Muscle layer of colon (tissue), 2 donors: Measurements from ENCODE around the gene STAT2.
"Not testable (repeated sequence)": the region's sequence is repeated elsewhere in the genome, so short reads cannot be mapped to it uniquely, and the experiment has no call there.

Experiments used
- H3K27ac ChIP-seq: one replicate; pipeline ENCODE4 v1.7.0; 2013; ENCODE audit warnings: low read depth, mild to moderate bottlenecking, low read length, moderate library complexity
- H3K27me3 ChIP-seq, 2 donors: one replicate each; pipeline ENCODE4 v1.7.0; 2013; ENCODE audit warnings: low read length in 2 of 2, mild to moderate bottlenecking in 2 of 2; ENCODE audit not compliant: insufficient read depth in 2 of 2, control insufficient read depth in 1 of 2
- H3K36me3 ChIP-seq: one replicate; pipeline ENCODE4 v1.7.0; 2013; ENCODE audit warnings: mild to moderate bottlenecking, low read length; ENCODE audit not compliant: insufficient read depth
- H3K4me1 ChIP-seq: one replicate; pipeline ENCODE4 v1.7.0; 2013; ENCODE audit warnings: mild to moderate bottlenecking, low read length; ENCODE audit not compliant: insufficient read depth
- H3K4me3 ChIP-seq, 2 donors: one replicate each; pipeline ENCODE4 v1.7.0; 2013; ENCODE audit warnings: low read length in 2 of 2, low read depth in 1 of 2, mild to moderate bottlenecking in 1 of 2, moderate library complexity in 1 of 2
- H3K9ac ChIP-seq: one replicate; pipeline ENCODE4 v1.7.0; 2013; ENCODE audit warnings: low read length
- H3K9me3 ChIP-seq: one replicate; pipeline ENCODE4 v1.7.0; 2013; ENCODE audit warnings: mild to moderate bottlenecking, low read length
- donor health status: abdominal sarcoma.
- donor health status: Adenocarcinoma of cecum.

The STAT2 gene

GRCh38 chr12:56359851-56360767 is at the start of gene STAT2:
Gene STAT2 (minus strand): TSS chr12:56360107. CDS start chr12:56356571, 3,536 bp downstream.
- Histone ChIP-seq H3K36me3 (peaks cover 12% of the 10 kb centered on the region), H3K4me3 (peak within 1 kb of the TSS; percentile 77 to 95), H3K27ac (peak within 1 kb of the TSS; percentile 91), H3K4me1 (peaks cover 18% of the 10 kb centered on the region), H3K9ac (peak within 1 kb of the TSS; percentile 81), H3K9me3 (no peaks in the 10 kb centered on the region), H3K27me3 (no peaks in the 10 kb centered on the region)

GRCh38 chr12:56408799-56409417 is 49.0 kb upstream of the STAT2 start:
- no peaks in the 10 kb centered on the region for H3K4me1 ChIP-seq
- no peak overlapping the region for H3K9ac ChIP-seq
- H3K9me3 ChIP-seq: no peaks in the 10 kb centered on the region
- H3K4me3 ChIP-seq: no peak overlapping the region
- no peaks in the 10 kb centered on the region for H3K27me3 ChIP-seq
- H3K27ac ChIP-seq: no peak overlapping the region
- H3K36me3 ChIP-seq: no peaks in the 10 kb centered on the region

GRCh38 chr12:56404227-56404626 is 44.3 kb upstream of the STAT2 start:
- not testable (repeated sequence) for H3K4me1 ChIP-seq, H3K27me3 ChIP-seq, H3K36me3 ChIP-seq, H3K9me3 ChIP-seq, H3K27ac ChIP-seq, H3K4me3 ChIP-seq, H3K9ac ChIP-seq

- not testable (repeated sequence) for H3K4me3 ChIP-seq, H3K9ac ChIP-seq, H3K9me3 ChIP-seq, H3K27me3 ChIP-seq, H3K4me1 ChIP-seq, H3K36me3 ChIP-seq, H3K27ac ChIP-seq
These were observed 41.7 kb upstream of the STAT2 start for GRCh38 chr12:56401612-56402011.

GRCh38 chr12:56401125-56401524 is 41.2 kb upstream of the STAT2 start:
- H3K4me1 ChIP-seq, H3K9me3 ChIP-seq, H3K36me3 ChIP-seq, H3K27me3 ChIP-seq, H3K9ac ChIP-seq, H3K27ac ChIP-seq, H3K4me3 ChIP-seq: not testable (repeated sequence)

- H3K9ac ChIP-seq, H3K4me3 ChIP-seq, H3K27ac ChIP-seq, H3K9me3 ChIP-seq, H3K27me3 ChIP-seq, H3K36me3 ChIP-seq, H3K4me1 ChIP-seq: not testable (repeated sequence)
These were observed 39.6 kb upstream of the STAT2 start for GRCh38 chr12:56399466-56399865.

GRCh38 chr12:56398324-56398723 is 38.4 kb upstream of the STAT2 start:
- H3K9me3 ChIP-seq: no peaks in the 10 kb centered on the region
- no peak overlapping the region for H3K27ac ChIP-seq
- no peaks in the 10 kb centered on the region for H3K4me1 ChIP-seq
- no peak overlapping the region for H3K4me3 ChIP-seq
- no peaks in the 10 kb centered on the region for H3K27me3 ChIP-seq
- no peak overlapping the region for H3K9ac ChIP-seq
- H3K36me3 ChIP-seq: no peaks in the 10 kb centered on the region

GRCh38 chr12:56392331-56392730 is 32.4 kb upstream of the STAT2 start:
- no peak overlapping the region for H3K9ac ChIP-seq
- no peak overlapping the region for H3K27ac ChIP-seq
- no peaks in the 10 kb centered on the region for H3K36me3 ChIP-seq
- H3K4me1 ChIP-seq: no peaks in the 10 kb centered on the region
- H3K9me3 ChIP-seq: no peaks in the 10 kb centered on the region
- no peaks in the 10 kb centered on the region for H3K27me3 ChIP-seq
- H3K4me3 ChIP-seq: no peak overlapping the region

GRCh38 chr12:56391721-56392120 is 31.8 kb upstream of the STAT2 start:
- Histone ChIP-seq H3K36me3 (no peaks in the 10 kb centered on the region), H3K4me3 (no peak overlapping the region), H3K9ac (no peak overlapping the region), H3K4me1 (no peaks in the 10 kb centered on the region), H3K27me3 (no peaks in the 10 kb centered on the region), H3K27ac (no peak overlapping the region), H3K9me3 (no peaks in the 10 kb centered on the region)

- H3K4me3 ChIP-seq: no peak overlapping the region
- H3K9ac ChIP-seq: no peak overlapping the region
- H3K27ac ChIP-seq: no peak overlapping the region
These were observed 29.5 kb upstream of the STAT2 start for GRCh38 chr12:56389412-56389811.

GRCh38 chr12:56387152-56387736 is 27.3 kb upstream of the STAT2 start:
- Histone ChIP-seq H3K4me3 (no peak overlapping the region), H3K36me3 (no peaks in the 10 kb centered on the region), H3K4me1 (no peaks in the 10 kb centered on the region), H3K9ac (no peak overlapping the region), H3K27ac (no peak overlapping the region), H3K9me3 (no peaks in the 10 kb centered on the region), H3K27me3 (no peaks in the 10 kb centered on the region)

More at GRCh38 chr12:56389412-56389811, 29.5 kb upstream of the STAT2 start:
- Histone ChIP-seq H3K4me1 (no peaks in the 10 kb centered on the region), H3K27me3 (no peaks in the 10 kb centered on the region), H3K36me3 (no peaks in the 10 kb centered on the region), H3K9me3 (no peaks in the 10 kb centered on the region)
